Panc1 (cell line): ENCODE data around the gene LRRC74A.

Source experiments
- POLR2AphosphoS5 ChIP-seq: IDR thresholded peaks from 2 replicates; pipeline ENCODE4 v1.6.1; 2012; ENCODE audit warnings: mild to moderate bottlenecking, low read depth, low read length, moderate library complexity
- SIN3A ChIP-seq: IDR thresholded peaks from 2 replicates; pipeline ENCODE4 v1.6.1; 2012; ENCODE audit warnings: low read depth, mild to moderate bottlenecking, low read length, moderate library complexity, borderline replicate concordance; ENCODE audit not compliant: insufficient read depth
- TF ChIP-seq, protein P1 (sequence below): fragments of 450-650 bp; IDR thresholded peaks from 2 replicates; pipeline ENCODE4 v1.5.1; 2017; ENCODE audit warnings: mild to moderate bottlenecking

DNA sequence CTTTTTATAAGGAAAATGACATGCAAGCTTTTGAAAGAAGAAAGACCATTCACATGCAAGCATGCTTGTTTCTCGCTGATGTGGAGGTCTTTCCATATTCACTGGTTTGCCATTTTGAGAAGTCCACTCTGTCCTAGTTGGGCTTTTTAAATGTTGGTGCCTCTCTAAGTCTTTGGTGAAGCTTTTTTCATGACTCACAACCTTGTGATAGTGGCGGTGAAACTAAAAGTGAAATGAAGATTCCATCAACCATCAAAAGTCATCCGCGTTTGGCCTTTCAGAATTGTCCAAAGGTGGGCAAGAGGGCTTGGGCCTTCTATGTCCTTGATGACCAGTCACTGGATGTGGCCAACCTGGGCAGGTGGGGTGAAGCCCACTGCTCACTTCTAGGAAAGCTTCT is 4.3 kb downstream of the LRRC74A start:
- TF ChIP-seq, protein P1, sequence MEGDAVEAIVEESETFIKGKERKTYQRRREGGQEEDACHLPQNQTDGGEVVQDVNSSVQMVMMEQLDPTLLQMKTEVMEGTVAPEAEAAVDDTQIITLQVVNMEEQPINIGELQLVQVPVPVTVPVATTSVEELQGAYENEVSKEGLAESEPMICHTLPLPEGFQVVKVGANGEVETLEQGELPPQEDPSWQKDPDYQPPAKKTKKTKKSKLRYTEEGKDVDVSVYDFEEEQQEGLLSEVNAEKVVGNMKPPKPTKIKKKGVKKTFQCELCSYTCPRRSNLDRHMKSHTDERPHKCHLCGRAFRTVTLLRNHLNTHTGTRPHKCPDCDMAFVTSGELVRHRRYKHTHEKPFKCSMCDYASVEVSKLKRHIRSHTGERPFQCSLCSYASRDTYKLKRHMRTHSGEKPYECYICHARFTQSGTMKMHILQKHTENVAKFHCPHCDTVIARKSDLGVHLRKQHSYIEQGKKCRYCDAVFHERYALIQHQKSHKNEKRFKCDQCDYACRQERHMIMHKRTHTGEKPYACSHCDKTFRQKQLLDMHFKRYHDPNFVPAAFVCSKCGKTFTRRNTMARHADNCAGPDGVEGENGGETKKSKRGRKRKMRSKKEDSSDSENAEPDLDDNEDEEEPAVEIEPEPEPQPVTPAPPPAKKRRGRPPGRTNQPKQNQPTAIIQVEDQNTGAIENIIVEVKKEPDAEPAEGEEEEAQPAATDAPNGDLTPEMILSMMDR: no peak
- TF ChIP-seq POLR2AphosphoS5 (no peak), SIN3A (no peak)
